ENCODE data around the gene PPP2R3C.
A peak's percentile ranks its signal among the peaks of the same experiment; 100 is the strongest.

The PPP2R3C gene

DNA sequence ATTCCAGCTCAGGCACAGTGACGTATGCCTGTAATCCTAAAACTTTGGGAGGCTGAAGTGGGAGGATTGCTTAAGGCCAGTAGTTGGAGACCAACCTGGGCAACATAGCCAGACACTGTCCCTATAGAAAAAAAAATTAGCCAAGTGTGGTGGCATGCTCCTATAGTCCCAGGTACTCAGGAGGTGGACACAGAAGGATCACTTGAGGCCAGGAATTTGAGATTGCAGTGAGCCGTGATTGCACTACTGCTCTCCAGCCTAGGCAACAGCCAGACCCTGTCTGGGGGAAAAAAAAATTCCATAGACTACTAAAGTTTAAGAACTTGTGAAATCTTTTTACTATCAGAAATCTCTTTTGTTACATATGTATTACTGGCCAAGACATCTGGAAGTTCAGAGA, 69.2 kb downstream of the PPP2R3C start:
- no peak overlapping the region for H3K4me3 ChIP-seq (ENCODE audit: low read length)
- DNase-seq (ENCODE audit: low read depth) = no peak
- TF ChIP-seq, protein P1, sequence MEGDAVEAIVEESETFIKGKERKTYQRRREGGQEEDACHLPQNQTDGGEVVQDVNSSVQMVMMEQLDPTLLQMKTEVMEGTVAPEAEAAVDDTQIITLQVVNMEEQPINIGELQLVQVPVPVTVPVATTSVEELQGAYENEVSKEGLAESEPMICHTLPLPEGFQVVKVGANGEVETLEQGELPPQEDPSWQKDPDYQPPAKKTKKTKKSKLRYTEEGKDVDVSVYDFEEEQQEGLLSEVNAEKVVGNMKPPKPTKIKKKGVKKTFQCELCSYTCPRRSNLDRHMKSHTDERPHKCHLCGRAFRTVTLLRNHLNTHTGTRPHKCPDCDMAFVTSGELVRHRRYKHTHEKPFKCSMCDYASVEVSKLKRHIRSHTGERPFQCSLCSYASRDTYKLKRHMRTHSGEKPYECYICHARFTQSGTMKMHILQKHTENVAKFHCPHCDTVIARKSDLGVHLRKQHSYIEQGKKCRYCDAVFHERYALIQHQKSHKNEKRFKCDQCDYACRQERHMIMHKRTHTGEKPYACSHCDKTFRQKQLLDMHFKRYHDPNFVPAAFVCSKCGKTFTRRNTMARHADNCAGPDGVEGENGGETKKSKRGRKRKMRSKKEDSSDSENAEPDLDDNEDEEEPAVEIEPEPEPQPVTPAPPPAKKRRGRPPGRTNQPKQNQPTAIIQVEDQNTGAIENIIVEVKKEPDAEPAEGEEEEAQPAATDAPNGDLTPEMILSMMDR (conservative IDR thresholded peaks at IDR 0.05; ENCODE audit: low read depth, low read length) = no peak

DNA sequence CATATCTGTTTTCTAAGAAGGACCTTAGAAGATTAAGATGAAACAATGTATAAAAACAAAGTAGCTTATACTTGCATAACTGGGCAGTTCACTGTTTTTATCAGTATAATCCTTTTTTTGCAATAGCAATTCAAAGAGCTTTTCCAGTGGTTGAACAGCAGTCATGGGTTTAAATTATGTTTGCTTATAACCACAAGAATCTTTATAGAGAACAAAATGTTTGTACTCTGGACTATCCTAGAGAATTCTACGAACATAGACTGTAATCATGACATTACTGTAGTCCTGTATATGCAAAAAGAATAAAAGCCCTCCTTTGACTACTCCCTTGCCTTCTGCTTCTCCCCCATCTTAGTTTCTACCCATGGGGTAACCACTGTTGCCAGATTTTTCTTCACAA, 70.0 kb downstream of the PPP2R3C start:
- H3K4me3 ChIP-seq (ENCODE audit: low read length) = no peak overlapping the region
- TF ChIP-seq, protein P1 (conservative IDR thresholded peaks at IDR 0.05; ENCODE audit: low read depth, low read length) = no peak
- DNase-seq (ENCODE audit: low read depth) = peak; percentile 66

DNA sequence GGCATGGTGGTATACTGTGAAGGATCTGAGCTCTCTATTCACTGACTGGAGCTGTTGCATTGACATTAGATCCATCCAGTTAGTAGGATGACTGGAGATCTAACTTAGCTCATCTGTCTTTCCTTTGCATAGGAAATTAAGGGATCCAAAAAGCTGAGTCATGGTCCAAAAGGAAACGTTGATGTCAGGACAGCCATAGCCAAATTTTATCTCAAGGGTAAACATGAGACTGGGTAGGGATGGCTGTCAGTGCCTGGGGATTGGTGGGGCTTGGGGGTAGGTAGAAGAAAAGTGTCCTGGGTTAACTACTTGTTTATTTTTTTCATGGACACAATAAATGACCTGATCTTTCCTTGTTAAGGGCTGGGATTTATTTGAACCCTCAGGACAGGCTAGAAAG, 71.1 kb downstream of the PPP2R3C start:
- TF ChIP-seq, protein P1 (conservative IDR thresholded peaks at IDR 0.05; ENCODE audit: low read depth, low read length) = no peak
- H3K4me3 ChIP-seq (ENCODE audit: low read length) = no peak overlapping the region
- DNase-seq (ENCODE audit: low read depth) = no peak

DNA sequence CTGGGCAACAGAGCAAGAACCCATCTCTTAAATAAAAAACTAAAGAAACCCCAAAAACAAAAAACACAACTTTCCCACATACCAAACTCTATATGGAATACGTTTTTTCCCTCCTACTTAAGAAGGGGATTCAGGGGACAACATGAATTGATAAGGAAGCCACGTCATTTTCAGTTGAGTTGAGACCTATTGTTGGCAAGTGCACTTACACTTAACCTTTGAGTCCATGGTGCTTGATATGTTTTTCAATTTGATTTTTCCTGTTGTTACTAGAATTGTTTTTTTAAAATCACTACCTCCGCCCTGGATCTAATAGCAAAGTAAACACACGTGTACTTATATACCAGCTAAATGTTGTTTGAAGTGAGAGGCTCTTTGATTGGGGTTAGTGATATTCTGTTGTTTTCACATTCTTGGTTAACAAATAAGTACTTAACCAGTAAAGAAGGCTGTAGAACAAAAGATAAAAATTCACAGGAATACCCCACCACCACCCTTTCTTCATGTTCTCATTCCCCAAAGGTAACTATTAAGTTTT, 73.7 kb downstream of the PPP2R3C start:
- DNase-seq (ENCODE audit: low read depth) = no peak
- peak overlapping the region; percentile 12 for H3K4me3 ChIP-seq (ENCODE audit: low read length)

DNA sequence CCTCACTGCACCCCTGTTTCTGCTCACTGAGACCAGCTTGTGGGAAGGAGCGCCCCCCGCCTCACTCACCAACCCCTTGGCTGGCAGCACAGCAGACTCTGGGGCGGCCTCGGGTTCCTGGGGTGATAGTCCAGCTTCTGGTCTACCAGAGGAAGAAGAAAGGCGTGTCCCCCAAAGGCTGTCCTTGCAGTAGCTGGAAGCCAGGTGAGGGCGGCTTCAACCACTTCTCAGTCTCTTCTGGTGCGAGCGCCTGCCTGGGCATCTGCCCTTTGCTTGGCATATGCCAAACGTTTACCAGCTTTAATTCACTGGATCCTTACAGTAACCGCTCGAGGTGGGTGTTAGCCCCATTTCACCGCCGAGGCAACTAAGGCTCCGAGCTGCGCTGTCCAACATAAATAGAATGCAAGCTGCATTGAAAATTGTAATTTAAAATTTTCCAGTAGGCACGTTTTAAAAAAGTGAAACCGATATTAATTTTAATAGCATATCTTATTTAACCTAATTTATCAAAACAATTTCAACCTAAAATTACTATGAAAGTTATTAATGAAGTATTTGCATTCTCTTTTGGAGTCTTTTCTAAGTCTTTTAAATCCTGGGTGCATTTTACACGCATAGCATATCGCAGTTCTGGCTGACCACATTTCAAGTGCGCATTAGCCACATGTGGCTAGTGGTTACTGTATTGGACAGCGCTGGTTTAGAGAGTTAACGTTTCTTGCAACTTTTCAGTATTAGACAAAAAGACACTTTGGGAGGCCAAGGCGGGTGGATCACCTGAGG, 74.8 kb downstream of the PPP2R3C start:
- peak; percentile 8 for DNase-seq (ENCODE audit: low read depth)
- TF ChIP-seq, protein P1 (conservative IDR thresholded peaks at IDR 0.05; ENCODE audit: low read depth, low read length) = no peak
- H3K4me3 ChIP-seq (ENCODE audit: low read length) = peak overlapping the region; percentile 90

More for the DNA sequence above, 73.7 kb downstream of the PPP2R3C start:
- TF ChIP-seq, protein P1 (conservative IDR thresholded peaks at IDR 0.05; ENCODE audit: low read depth, low read length) = no peak

DNA sequence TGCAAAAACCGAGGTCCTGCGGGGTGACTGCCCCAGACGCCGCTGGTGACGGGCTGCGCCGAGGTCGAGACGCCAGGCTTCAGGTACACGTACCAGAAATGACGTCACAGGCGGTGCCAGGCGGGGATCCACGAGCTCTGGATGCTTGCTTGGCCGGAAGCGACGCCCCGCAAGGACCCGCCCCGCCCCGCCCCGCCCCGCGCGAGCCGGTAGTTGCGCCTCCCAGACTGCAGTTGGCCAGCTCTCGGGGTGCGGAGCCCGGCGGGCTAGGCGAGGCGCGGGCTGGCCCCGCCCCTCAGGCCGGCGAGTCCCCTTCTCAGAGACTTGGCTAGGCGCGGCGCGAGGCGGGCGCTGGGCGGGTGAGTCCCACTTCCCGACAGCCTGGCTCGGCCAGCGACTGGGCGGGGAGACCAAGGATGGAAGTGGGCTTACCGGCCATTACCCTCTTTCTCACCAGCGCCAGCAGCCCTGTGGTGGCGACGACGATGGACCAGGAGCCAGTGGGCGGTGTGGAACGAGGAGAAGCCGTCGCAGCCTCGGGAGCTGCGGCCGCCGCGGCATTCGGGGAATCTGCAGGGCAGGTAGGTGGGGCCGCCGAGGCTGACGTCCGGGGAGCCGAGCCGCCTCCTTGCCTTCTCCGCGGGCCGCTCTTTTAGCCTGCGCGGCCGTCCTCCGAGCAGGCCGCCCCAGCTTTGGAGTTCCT, 75.6 kb downstream of the PPP2R3C start, which contains the start of gene FAM177A1:
FAM177A1 (plus strand) TSS at position 225 of the 703 bp plus-strand sequence; CDS start at position 417, 192 bp downstream.
- TF ChIP-seq, protein P1 (conservative IDR thresholded peaks at IDR 0.05; ENCODE audit: low read depth, low read length) = no peak
- peak within 1 kb of the TSS; percentile 90 for H3K4me3 ChIP-seq (ENCODE audit: low read length)
- DNase-seq (ENCODE audit: low read depth) = peak; percentile 96
